Vagina (tissue), 2 donors: Measurements from ENCODE around the gene COX18. TPM values are rescaled to one million over a fixed set of nuclear protein-coding genes. Genes with fewer than 3 reads are reported as not detected.

Experiments used
- DNase-seq, 2 donors: peaks; one replicate each; pipeline ENCODE4 v3.0.0-alpha.2; 2017; ENCODE audit errors: extremely low spot score in 2 of 2
- H3K27ac ChIP-seq: fragments of 200-600 bp; sonication (generic); one replicate; pipeline ENCODE4 v1.5.1; 2019
- H3K27me3 ChIP-seq: fragments of 200-600 bp; sonication (generic); one replicate; pipeline ENCODE4 v1.5.1; 2019
- H3K36me3 ChIP-seq, 2 donors: fragments of 200-600 bp; sonication (generic); one replicate each; pipeline ENCODE4 v1.5.1; 2017 to 2019
- H3K4me1 ChIP-seq: fragments of 200-600 bp; sonication (generic); one replicate; pipeline ENCODE4 v1.5.1; 2019
- H3K4me3 ChIP-seq, 2 donors: fragments of 200-600 bp; sonication (generic); 1 replicate in 1 of 2; 2 replicates in 1 of 2; pipeline ENCODE4 v1.5.1; 2016 to 2019
- H3K9me3 ChIP-seq: fragments of 200-600 bp; sonication (generic); one replicate; pipeline ENCODE4 v1.5.1; 2019
- POLR2A ChIP-seq, 2 donors: fragments of 450-650 bp; IDR thresholded peaks; one replicate each; pipeline ENCODE4 v1.6.1; 2017; ENCODE audit warnings: antibody characterized with exemption in 2 of 2, mild to moderate bottlenecking in 2 of 2, moderate library complexity in 2 of 2
- POLR2AphosphoS5 ChIP-seq, 2 donors: sonication (generic); formaldehyde crosslinking; IDR thresholded peaks; one replicate each; pipeline ENCODE4 v1.9.0; 2017; ENCODE audit warnings: antibody characterized with exemption in 2 of 2, mild to moderate bottlenecking in 2 of 2, low read depth in 1 of 2; ENCODE audit not compliant: insufficient read depth in 1 of 2
- intact Hi-C: fragments of 100-400 bp; cut with DNase I; formaldehyde crosslinking; loops from one replicate; pipeline ENCODE4 v1.15.1; 2023
- total RNA-seq: library from RNA; depleted of rRNA; stranded (reverse); fragments of >200 nt; gene quantifications from one replicate; pipeline ENCODE4 v1.2.3, GENCODE V29; 2016
- TF ChIP-seq, protein P1 (sequence below), 3 experiments: fragments of 450-650 bp in 2 of 3; fragments of 200-600 bp in 1 of 3; sonication (generic) in 1 of 3; IDR thresholded peaks; one replicate each; pipeline ENCODE4 v1.5.1; 2017 to 2019; ENCODE audit warnings: antibody characterized with exemption in 3 of 3, mild to moderate bottlenecking in 2 of 3, moderate library complexity in 2 of 3

The COX18 gene
- total RNA-seq, 1 donor from 2014 or later = 12.8 TPM

DNA sequence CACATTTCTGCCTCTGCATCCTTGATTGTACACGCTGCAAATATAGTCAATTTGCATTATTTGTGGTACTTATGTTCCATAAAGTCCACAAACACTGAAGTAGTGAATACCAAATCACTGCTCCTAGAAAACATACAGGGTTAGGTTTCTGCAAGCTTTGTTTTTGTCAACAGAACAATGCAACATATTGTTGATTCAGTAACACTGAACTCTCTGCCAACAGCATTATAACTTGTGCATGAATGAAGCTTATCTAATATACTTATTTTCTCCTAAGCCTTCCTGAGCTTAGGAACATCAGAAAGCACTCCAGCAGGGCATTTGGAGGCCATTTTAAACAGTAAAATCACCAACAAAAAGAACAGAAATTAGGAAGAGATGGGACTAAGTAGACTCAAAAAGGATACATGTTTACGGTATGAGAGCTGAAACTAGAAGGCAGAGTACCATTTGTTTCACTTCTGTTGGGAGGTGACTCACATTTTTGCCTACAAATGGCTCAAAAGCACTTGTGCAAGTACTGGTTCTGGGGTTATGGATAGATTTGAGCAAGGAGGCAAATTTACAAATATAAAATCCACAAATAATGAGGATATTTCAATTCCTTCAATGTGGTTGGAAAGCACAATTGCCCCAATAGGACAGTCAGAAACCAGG, 14.1 kb downstream of the COX18 start:
- intact Hi-C loops = no loop called here
- no peak for DNase-seq
- H3K27ac ChIP-seq = no peak overlapping the region
- no peak overlapping the region for H3K4me3 ChIP-seq
- no peaks in the 10 kb centered on the region for H3K4me1 ChIP-seq
- H3K36me3 ChIP-seq = peaks cover 4 to 54% of the 10 kb centered on the region in 2 donors
- TF ChIP-seq POLR2AphosphoS5 (IDR thresholded peaks at IDR 0.05; ENCODE audit: insufficient read depth in 1 of 2, low read depth in 1 of 2) = no peak
- TF ChIP-seq, protein P1, sequence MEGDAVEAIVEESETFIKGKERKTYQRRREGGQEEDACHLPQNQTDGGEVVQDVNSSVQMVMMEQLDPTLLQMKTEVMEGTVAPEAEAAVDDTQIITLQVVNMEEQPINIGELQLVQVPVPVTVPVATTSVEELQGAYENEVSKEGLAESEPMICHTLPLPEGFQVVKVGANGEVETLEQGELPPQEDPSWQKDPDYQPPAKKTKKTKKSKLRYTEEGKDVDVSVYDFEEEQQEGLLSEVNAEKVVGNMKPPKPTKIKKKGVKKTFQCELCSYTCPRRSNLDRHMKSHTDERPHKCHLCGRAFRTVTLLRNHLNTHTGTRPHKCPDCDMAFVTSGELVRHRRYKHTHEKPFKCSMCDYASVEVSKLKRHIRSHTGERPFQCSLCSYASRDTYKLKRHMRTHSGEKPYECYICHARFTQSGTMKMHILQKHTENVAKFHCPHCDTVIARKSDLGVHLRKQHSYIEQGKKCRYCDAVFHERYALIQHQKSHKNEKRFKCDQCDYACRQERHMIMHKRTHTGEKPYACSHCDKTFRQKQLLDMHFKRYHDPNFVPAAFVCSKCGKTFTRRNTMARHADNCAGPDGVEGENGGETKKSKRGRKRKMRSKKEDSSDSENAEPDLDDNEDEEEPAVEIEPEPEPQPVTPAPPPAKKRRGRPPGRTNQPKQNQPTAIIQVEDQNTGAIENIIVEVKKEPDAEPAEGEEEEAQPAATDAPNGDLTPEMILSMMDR (IDR thresholded peaks at IDR 0.05) = no peak
- TF ChIP-seq POLR2A (IDR thresholded peaks at IDR 0.05) = no peak
- H3K9me3 ChIP-seq = no peaks in the 10 kb centered on the region
- H3K27me3 ChIP-seq = no peaks in the 10 kb centered on the region

DNA sequence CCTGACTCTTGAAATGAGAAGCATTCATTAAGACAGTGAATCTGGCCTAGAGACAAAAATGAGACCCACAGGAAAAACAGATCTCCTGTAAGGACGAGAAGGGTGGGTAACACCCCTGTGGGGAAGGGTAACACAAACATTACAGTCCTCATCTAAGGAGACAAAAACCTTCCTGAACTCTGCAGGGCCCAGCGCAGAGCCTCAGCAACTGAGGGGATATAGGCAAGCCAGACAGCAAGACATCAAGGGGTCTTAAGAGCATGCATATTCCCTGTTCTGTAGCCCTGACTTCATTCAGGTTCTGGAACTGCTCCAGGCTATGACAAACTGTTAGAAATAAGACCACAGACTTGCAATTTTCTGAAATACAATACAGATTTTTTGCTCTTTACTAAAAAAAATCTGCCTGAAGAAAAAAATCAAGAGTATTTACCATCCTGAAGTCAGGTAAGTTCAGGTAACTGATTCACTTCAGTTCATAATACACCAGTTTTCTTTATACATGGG, 15.5 kb downstream of the COX18 start:
- H3K4me3 ChIP-seq = no peak overlapping the region
- TF ChIP-seq POLR2A (IDR thresholded peaks at IDR 0.05) = no peak
- TF ChIP-seq, protein P1 (IDR thresholded peaks at IDR 0.05) = no peak
- intact Hi-C loops = no loop called here

DNA sequence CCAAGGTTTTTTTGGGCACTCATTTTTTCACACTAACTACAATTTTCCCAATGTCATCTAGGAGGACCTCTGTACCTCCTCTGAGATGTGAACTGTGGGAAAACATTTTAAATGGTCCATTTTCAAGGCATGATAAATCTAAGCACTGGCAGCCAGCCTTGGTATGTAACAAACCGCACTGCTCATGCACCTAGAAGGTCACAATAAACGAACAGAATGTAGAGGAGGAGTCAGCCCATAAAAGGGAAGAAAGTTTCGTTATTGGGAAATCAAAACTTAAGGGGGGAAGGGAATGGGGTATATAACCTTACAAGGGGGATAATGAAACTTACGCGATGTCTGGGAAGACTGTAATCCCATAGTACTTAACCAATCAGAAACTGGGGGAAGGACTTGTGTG, 16.4 kb downstream of the COX18 start:
- H3K4me1 ChIP-seq = no peaks in the 10 kb centered on the region
- TF ChIP-seq, protein P1 (IDR thresholded peaks at IDR 0.05) = no peak
- TF ChIP-seq POLR2A (IDR thresholded peaks at IDR 0.05) (no peak), POLR2AphosphoS5 (IDR thresholded peaks at IDR 0.05; ENCODE audit: insufficient read depth in 1 of 2, low read depth in 1 of 2) (no peak)
- no peak for DNase-seq
- H3K27me3 ChIP-seq = no peaks in the 10 kb centered on the region
- H3K4me3 ChIP-seq = no peak overlapping the region
- H3K36me3 ChIP-seq = peaks cover 4 to 33% of the 10 kb centered on the region in 2 donors
- H3K27ac ChIP-seq = no peak overlapping the region
- intact Hi-C loops = no loop called here
- H3K9me3 ChIP-seq = no peaks in the 10 kb centered on the region

More for the DNA sequence above, 15.5 kb downstream of the COX18 start:
- H3K4me1 ChIP-seq = no peaks in the 10 kb centered on the region
- no peaks in the 10 kb centered on the region for H3K9me3 ChIP-seq
- no peak for DNase-seq
- no peaks in the 10 kb centered on the region for H3K27me3 ChIP-seq
- peaks cover 4 to 41% of the 10 kb centered on the region in 2 donors for H3K36me3 ChIP-seq
- H3K27ac ChIP-seq = no peak overlapping the region

DNA sequence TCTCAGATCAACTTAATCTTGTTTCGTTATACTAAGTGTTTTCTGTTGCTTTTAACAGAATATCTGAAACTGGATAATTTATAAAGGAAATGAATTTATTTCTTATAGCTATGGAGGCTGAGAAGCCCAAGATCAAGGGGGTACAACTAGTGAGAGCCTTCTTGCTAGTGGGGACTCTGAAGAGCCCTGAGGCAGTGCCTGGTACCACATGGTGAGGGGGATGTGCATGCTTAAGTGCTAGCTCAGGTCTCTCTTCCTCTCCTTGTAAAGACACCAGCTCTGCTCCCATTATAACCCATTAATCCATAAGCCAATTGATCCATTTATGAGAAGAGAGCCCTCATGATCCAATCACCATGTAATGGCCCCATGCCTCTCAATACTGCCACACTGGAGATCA, 17.9 kb downstream of the COX18 start:
- Histone ChIP-seq H3K36me3 (peaks cover 4 to 18% of the 10 kb centered on the region in 2 donors), H3K27ac (no peak overlapping the region), H3K9me3 (no peaks in the 10 kb centered on the region), H3K27me3 (no peaks in the 10 kb centered on the region), H3K4me1 (no peaks in the 10 kb centered on the region), H3K4me3 (no peak overlapping the region)
- intact Hi-C loops = no loop called here
- no peak for TF ChIP-seq POLR2A (IDR thresholded peaks at IDR 0.05)
- TF ChIP-seq POLR2AphosphoS5 (IDR thresholded peaks at IDR 0.05; ENCODE audit: insufficient read depth in 1 of 2, low read depth in 1 of 2) = no peak
- TF ChIP-seq, protein P1 (IDR thresholded peaks at IDR 0.05) = no peak
- DNase-seq = no peak

DNA sequence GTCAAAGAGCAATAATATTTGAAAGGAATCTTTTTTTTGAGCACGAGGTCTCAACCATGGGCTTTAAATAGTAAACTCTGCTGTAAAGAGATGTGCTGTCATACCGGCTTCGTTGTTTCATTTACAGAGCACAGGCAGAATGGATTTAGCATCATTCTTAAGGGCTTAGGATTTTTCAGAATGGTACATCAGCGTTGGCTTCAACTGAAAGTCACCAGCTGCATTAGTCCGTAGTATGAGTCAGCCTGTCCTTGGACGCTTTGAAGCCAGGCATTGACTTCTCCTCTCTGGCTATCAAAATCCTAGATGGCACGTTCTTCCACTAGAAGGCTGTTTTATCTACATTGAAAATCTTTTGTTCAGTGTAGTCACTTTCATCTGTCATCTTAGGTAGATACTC, 23.6 kb downstream of the COX18 start:
- H3K4me1 ChIP-seq = no peaks in the 10 kb centered on the region
- H3K27ac ChIP-seq = no peak overlapping the region
- H3K27me3 ChIP-seq = no peaks in the 10 kb centered on the region
- DNase-seq = no peak
- no peak overlapping the region for H3K4me3 ChIP-seq
- intact Hi-C loops = no loop called here
- TF ChIP-seq, protein P1 (IDR thresholded peaks at IDR 0.05) = no peak
- TF ChIP-seq POLR2AphosphoS5 (IDR thresholded peaks at IDR 0.05; ENCODE audit: insufficient read depth in 1 of 2, low read depth in 1 of 2) (no peak), POLR2A (IDR thresholded peaks at IDR 0.05) (no peak)
- H3K9me3 ChIP-seq = no peaks in the 10 kb centered on the region
- H3K36me3 ChIP-seq = no peaks in the 10 kb centered on the region
